Osteoblast (primary cell): ENCODE data around the gene SYTL5. TPM values are rescaled to one million over a fixed set of nuclear protein-coding genes. Genes with fewer than 3 reads are reported as not detected.

Source experiments
- DNase-seq: peaks from one replicate; pipeline ENCODE4 v3.0.0; 2011; ENCODE audit warnings: low spot score, mixed read lengths; ENCODE audit not compliant: insufficient read length; ENCODE audit errors: missing footprints
- H2AFZ ChIP-seq: 2 replicates; pipeline ENCODE4 v1.6.0; 2011; ENCODE audit warnings: mild to moderate bottlenecking, low read length
- H3K27ac ChIP-seq: 2 replicates; pipeline ENCODE4 v1.5.1; 2011; ENCODE audit warnings: mild to moderate bottlenecking, low read depth, low read length, moderate library complexity
- H3K27me3 ChIP-seq: 2 replicates; pipeline ENCODE4 v1.6.0; 2012; ENCODE audit warnings: mild to moderate bottlenecking, control low read depth, inconsistent platforms, low read length, moderate library complexity; ENCODE audit not compliant: insufficient read depth
- H3K36me3 ChIP-seq: 2 replicates; pipeline ENCODE4 v1.5.1; 2011; ENCODE audit warnings: mild to moderate bottlenecking, low read length, control low read depth, moderate library complexity; ENCODE audit not compliant: insufficient read depth
- H3K4me1 ChIP-seq: 2 replicates; pipeline ENCODE4 v1.5.1; 2011; ENCODE audit warnings: mild to moderate bottlenecking, low read length, control low read depth, moderate library complexity; ENCODE audit not compliant: insufficient read depth
- H3K4me2 ChIP-seq: 2 replicates; pipeline ENCODE4 v1.6.0; 2011; ENCODE audit warnings: mild to moderate bottlenecking, low read length; ENCODE audit not compliant: insufficient read depth
- H3K4me3 ChIP-seq: fragments of 200-600 bp; sonication (generic); 3 replicates; pipeline ENCODE4 v1.5.1; 2012; ENCODE audit warnings: mild to moderate bottlenecking, low read length, inconsistent platforms; ENCODE audit not compliant: insufficient read depth
- H3K79me2 ChIP-seq: 2 replicates; pipeline ENCODE4 v1.6.0; 2012; ENCODE audit warnings: mild to moderate bottlenecking, low read length, control low read depth, inconsistent platforms; ENCODE audit not compliant: insufficient read depth
- H3K9me3 ChIP-seq: 2 replicates; pipeline ENCODE4 v1.5.1; 2011; ENCODE audit warnings: low read depth, low read length, control low read depth
- H4K20me1 ChIP-seq: 2 replicates; pipeline ENCODE4 v1.6.0; 2012; ENCODE audit warnings: mild to moderate bottlenecking, low read length, control low read depth; ENCODE audit not compliant: insufficient read depth
- total RNA-seq: library from RNA; depleted of rRNA; stranded (reverse); fragments of >200 nt; gene quantifications from 2 replicates; pipeline ENCODE4 v1.2.3, GENCODE V29; 2012
- TF ChIP-seq, protein P1 (sequence below): IDR thresholded peaks from 2 replicates; pipeline ENCODE4 v1.5.1; 2011; ENCODE audit warnings: mild to moderate bottlenecking, low read depth, low read length, moderate library complexity; ENCODE audit errors: extremely low read depth

Gene SYTL5
- total RNA-seq, 1 donor: under 0.01 TPM

DNA sequence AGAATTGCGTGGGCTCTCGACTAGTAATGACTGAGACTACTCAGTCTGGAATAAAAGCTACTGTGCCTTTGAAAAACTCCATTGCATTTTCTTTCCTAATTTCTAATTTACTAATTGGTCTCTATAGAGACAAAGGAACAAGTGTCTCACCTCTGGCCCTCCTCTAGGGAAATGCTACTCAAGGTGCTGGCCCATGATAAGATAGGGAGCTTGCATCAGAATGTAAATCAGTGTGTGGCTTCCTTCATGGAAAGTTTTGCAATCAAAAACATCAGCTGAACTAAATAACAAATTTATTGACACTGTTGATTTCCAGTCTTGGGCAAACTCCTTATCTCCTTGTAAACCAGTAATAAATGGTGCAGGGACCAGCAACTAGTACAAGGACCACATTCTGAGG is 132.5 kb downstream of the SYTL5 start:
- H3K4me2 ChIP-seq: no peak overlapping the region
- no peaks in the 10 kb centered on the region for H3K36me3 ChIP-seq
- H3K27ac ChIP-seq: no peak overlapping the region
- TF ChIP-seq, protein P1, sequence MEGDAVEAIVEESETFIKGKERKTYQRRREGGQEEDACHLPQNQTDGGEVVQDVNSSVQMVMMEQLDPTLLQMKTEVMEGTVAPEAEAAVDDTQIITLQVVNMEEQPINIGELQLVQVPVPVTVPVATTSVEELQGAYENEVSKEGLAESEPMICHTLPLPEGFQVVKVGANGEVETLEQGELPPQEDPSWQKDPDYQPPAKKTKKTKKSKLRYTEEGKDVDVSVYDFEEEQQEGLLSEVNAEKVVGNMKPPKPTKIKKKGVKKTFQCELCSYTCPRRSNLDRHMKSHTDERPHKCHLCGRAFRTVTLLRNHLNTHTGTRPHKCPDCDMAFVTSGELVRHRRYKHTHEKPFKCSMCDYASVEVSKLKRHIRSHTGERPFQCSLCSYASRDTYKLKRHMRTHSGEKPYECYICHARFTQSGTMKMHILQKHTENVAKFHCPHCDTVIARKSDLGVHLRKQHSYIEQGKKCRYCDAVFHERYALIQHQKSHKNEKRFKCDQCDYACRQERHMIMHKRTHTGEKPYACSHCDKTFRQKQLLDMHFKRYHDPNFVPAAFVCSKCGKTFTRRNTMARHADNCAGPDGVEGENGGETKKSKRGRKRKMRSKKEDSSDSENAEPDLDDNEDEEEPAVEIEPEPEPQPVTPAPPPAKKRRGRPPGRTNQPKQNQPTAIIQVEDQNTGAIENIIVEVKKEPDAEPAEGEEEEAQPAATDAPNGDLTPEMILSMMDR: no peak
- H3K79me2 ChIP-seq: no peaks in the 10 kb centered on the region
- no peaks in the 10 kb centered on the region for H3K9me3 ChIP-seq
- no peaks in the 10 kb centered on the region for H4K20me1 ChIP-seq
- DNase-seq: no peak
- H3K4me3 ChIP-seq: no peak overlapping the region
- H3K27me3 ChIP-seq: peaks cover 4% of the 10 kb centered on the region
- no peak overlapping the region for H2AFZ ChIP-seq
- H3K4me1 ChIP-seq: no peaks in the 10 kb centered on the region

DNA sequence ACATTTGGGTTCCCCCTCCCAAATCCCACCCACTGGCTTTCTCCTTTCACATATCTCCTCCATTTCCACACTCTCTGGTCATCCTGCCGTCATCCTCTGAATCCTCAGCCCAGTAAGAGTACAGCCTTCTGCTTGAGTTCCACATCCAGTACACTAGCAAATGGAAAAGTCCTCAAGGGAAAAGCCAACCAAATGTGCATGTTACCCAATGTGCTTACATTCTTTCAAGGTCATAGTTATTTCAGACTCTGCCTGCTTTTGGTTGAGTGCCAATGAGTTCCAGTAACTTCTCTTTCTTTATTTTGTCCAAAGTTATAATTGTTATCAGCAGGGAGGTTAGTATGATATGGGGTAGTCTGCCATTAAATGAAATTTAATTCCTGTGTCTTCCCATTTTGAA is 136.3 kb downstream of the SYTL5 start:
- no peaks in the 10 kb centered on the region for H3K4me1 ChIP-seq
- DNase-seq: no peak
- no peaks in the 10 kb centered on the region for H3K36me3 ChIP-seq
- H3K27me3 ChIP-seq: peaks cover 4% of the 10 kb centered on the region
- no peak overlapping the region for H3K27ac ChIP-seq
- H4K20me1 ChIP-seq: no peaks in the 10 kb centered on the region
- no peak overlapping the region for H2AFZ ChIP-seq
- no peaks in the 10 kb centered on the region for H3K79me2 ChIP-seq
- H3K4me3 ChIP-seq: no peak overlapping the region
- H3K4me2 ChIP-seq: no peak overlapping the region
- TF ChIP-seq, protein P1: no peak
- no peaks in the 10 kb centered on the region for H3K9me3 ChIP-seq

DNA sequence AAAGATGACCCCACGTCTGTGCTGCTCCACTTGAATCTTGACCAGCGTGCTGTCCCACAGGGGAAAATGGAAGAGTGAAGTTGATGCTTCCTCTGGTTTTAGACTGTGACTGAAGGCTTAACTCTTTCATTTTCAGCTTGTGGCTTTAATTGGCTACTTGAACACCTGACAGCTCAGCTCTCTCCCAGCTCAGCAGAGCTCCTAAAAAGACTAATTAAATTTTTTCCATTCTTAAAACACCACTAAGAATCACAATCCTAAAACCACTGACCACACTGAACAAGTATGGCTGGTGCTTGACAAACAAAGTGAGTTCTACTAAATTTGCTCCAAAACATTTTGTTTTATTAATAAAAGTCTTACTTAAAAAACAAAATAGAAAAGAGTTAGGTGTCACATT is 142.7 kb downstream of the SYTL5 start:
- TF ChIP-seq, protein P1: no peak
- Histone ChIP-seq H3K36me3 (no peaks in the 10 kb centered on the region), H3K27me3 (no peaks in the 10 kb centered on the region), H3K4me3 (no peak overlapping the region), H3K79me2 (no peaks in the 10 kb centered on the region), H3K4me2 (no peak overlapping the region), H2AFZ (no peak overlapping the region), H4K20me1 (no peaks in the 10 kb centered on the region), H3K4me1 (peaks cover 7% of the 10 kb centered on the region), H3K27ac (no peak overlapping the region), H3K9me3 (no peaks in the 10 kb centered on the region)
- no peak for DNase-seq

DNA sequence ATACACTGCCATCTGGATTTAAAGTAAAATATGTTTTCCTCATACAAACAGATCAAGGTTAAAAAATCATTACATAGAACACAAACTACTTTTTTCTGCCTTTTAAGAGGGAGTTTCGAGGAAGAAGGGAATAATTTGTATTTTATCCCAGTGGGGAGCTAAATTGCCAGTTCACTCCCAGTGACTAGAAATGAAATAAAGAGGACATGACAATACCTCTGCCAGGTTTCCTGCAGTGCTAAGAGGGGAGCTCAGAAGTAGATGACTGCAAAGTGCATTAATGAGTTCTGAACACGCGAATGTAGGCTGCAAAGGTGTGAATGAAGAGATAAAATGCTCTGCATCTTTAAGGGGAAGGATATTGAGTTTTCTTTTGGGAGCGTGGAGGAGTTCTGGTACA is 144.6 kb downstream of the SYTL5 start:
- TF ChIP-seq, protein P1: no peak
- H3K27ac ChIP-seq: no peak overlapping the region
- peaks cover 7% of the 10 kb centered on the region for H3K4me1 ChIP-seq
- H3K36me3 ChIP-seq: peaks cover 2% of the 10 kb centered on the region
- H3K9me3 ChIP-seq: no peaks in the 10 kb centered on the region
- no peak for DNase-seq
- H4K20me1 ChIP-seq: no peaks in the 10 kb centered on the region
- H2AFZ ChIP-seq: no peak overlapping the region
- no peaks in the 10 kb centered on the region for H3K79me2 ChIP-seq
- H3K4me3 ChIP-seq: no peak overlapping the region
- no peak overlapping the region for H3K4me2 ChIP-seq
- no peaks in the 10 kb centered on the region for H3K27me3 ChIP-seq
